BJ (cell line): ENCODE data around the gene CAMSAP2. TPM values are rescaled to one million over a fixed set of nuclear protein-coding genes. Genes with fewer than 3 reads are reported as not detected.

ENCODE experiments used
- CTCF ChIA-PET: fragments of 350-600 bp; formaldehyde crosslinking; extraction: SDS; loops from one replicate; lab custom pipeline; 2021; ENCODE audit warnings: antibody characterized with exemption, inconsistent platforms; lab: Yijun Ruan, JAX
- POLR2A ChIA-PET: fragments of 300-600 bp; sonication (Branson Sonifier 250); formaldehyde crosslinking; extraction: SDS; loops from one replicate; lab custom pipeline; 2021; ENCODE audit warnings: antibody characterized with exemption; lab: Charles Lee
- DNase-seq: peaks from one replicate; pipeline ENCODE4 v3.0.0-alpha.2; 2011; ENCODE audit warnings: low read depth
- H3K27me3 ChIP-seq: 2 replicates; pipeline ENCODE4 v1.6.0; 2011; ENCODE audit warnings: low read length; ENCODE audit not compliant: control insufficient read depth, insufficient read depth
- H3K36me3 ChIP-seq: 2 replicates; pipeline ENCODE4 v1.5.1; 2011; ENCODE audit warnings: low read length; ENCODE audit not compliant: control insufficient read depth, insufficient read depth
- H3K4me3 ChIP-seq: 2 replicates; pipeline ENCODE4 v1.5.1; 2011; ENCODE audit warnings: low read depth, mild to moderate bottlenecking, control low read depth, low read length
- polyA plus RNA-seq: library from polyadenylated mRNA; depleted of rRNA; stranded (reverse); fragments of >200 nt; gene quantifications from 2 replicates; pipeline ENCODE4 v1.2.3, GENCODE V29; 2011
- TF ChIP-seq, protein P1 (sequence below): IDR thresholded peaks from 2 replicates; pipeline ENCODE4 v1.5.1; 2011; ENCODE audit warnings: low read depth, mild to moderate bottlenecking, control low read depth, inconsistent platforms, low read length, moderate library complexity; ENCODE audit not compliant: insufficient read depth

The CAMSAP2 gene
- polyA plus RNA-seq, 1 experiment, result 7.5 TPM

DNA sequence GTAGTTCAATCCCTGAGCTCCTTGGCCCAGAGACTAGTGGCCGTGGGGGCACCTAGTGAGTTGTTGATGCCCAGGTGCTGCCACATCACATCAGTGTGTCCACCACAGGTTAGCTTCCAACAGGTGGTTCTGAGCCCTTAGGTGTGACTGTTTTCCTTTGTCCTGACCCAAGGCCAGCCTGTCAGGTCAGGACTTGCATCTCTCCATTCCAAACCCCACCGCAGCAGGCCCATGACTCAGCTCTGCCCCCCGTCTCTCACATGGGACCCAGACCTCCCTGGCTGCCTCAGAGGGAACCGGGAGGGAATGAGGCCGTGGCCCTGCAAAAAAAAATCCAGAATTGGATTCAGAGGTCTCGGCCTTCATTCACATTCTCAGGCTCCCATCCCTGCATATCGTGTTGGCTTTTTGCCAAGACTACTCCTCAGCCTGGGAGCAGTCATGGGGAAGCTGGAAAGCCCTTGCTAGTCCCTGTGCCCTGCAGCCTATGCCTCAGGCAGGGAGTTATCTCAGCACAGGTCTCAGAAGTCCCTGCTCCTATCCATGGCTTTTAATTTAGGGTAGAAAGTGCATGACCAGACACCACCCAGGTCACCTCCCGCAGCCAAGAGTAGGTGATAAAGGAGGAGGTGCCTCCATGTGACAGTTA, 163.2 kb downstream of the CAMSAP2 start:
- H3K36me3 ChIP-seq, result no peaks in the 10 kb centered on the region
- H3K27me3 ChIP-seq, result peaks cover 6% of the 10 kb centered on the region; the same call in 1 of the 2 replicates
- CTCF ChIA-PET, result no interaction called here
- POLR2A ChIA-PET, result no interaction called here
- no peak overlapping the region for H3K4me3 ChIP-seq
- DNase-seq, result no peak
- TF ChIP-seq, protein P1, sequence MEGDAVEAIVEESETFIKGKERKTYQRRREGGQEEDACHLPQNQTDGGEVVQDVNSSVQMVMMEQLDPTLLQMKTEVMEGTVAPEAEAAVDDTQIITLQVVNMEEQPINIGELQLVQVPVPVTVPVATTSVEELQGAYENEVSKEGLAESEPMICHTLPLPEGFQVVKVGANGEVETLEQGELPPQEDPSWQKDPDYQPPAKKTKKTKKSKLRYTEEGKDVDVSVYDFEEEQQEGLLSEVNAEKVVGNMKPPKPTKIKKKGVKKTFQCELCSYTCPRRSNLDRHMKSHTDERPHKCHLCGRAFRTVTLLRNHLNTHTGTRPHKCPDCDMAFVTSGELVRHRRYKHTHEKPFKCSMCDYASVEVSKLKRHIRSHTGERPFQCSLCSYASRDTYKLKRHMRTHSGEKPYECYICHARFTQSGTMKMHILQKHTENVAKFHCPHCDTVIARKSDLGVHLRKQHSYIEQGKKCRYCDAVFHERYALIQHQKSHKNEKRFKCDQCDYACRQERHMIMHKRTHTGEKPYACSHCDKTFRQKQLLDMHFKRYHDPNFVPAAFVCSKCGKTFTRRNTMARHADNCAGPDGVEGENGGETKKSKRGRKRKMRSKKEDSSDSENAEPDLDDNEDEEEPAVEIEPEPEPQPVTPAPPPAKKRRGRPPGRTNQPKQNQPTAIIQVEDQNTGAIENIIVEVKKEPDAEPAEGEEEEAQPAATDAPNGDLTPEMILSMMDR, result no peak

DNA sequence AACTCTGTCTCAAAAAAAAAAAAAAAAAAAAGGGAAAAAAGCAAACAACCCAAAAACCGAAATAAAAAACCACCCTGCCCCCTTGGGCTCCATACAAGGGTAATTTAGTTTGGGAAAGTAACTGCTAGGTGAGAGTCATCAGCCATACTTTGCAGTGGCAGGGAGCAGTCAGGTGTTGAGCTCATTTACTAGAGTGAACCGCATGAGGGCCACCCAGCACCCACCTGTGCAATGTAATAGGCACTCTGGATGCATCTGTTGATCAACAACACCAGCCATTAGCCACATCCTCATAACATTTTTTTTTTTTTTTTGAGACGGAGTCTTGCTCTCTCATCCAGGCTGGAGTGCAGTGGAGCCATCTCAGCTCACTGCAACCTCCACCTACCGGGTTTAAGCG, 165.1 kb downstream of the CAMSAP2 start:
- no peak overlapping the region for H3K4me3 ChIP-seq
- POLR2A ChIA-PET, result interaction anchor here (0.6 kb wide), 1 partner anchor 30 kb away, joined by 13 read pairs; no protein-coding TSS in a partner anchor
- DNase-seq, result no peak
- CTCF ChIA-PET, result interaction anchor here (1.0 kb wide), 1 partner anchor 10 kb away, joined by 3 read pairs; no protein-coding TSS in a partner anchor
- TF ChIP-seq, protein P1, result no peak
- peaks cover 3% of the 10 kb centered on the region; the same call in 1 of the 2 replicates for H3K27me3 ChIP-seq
- no peaks in the 10 kb centered on the region for H3K36me3 ChIP-seq

DNA sequence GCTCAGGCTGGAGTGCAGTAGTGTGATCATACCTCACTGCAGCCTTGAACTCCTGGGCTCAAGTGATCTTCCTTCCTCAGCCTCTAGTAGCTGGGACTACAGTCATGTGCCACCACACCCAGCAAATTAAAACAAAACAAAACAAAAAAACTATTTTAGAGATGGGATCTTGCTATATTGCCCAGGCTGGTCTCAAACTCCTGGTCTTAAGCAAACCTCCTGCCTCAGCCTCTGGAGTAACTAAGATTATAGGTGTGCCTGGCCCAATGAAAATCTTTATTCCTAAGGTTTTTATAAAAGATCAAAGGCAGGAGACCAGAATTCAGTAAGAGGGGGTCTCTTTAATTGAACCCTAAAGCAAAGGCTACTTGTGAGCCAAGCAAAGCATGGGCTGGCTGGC, 166.1 kb downstream of the CAMSAP2 start:
- H3K36me3 ChIP-seq, result no peaks in the 10 kb centered on the region
- no peak for DNase-seq
- peaks cover 4% of the 10 kb centered on the region; the same call in 1 of the 2 replicates for H3K27me3 ChIP-seq
- no peak overlapping the region for H3K4me3 ChIP-seq
- TF ChIP-seq, protein P1, result no peak
- CTCF ChIA-PET, result interaction anchor here (1.1 kb wide), 1 partner anchor 19 kb away, joined by 3 read pairs; no protein-coding TSS in a partner anchor
- POLR2A ChIA-PET, result no interaction called here

DNA sequence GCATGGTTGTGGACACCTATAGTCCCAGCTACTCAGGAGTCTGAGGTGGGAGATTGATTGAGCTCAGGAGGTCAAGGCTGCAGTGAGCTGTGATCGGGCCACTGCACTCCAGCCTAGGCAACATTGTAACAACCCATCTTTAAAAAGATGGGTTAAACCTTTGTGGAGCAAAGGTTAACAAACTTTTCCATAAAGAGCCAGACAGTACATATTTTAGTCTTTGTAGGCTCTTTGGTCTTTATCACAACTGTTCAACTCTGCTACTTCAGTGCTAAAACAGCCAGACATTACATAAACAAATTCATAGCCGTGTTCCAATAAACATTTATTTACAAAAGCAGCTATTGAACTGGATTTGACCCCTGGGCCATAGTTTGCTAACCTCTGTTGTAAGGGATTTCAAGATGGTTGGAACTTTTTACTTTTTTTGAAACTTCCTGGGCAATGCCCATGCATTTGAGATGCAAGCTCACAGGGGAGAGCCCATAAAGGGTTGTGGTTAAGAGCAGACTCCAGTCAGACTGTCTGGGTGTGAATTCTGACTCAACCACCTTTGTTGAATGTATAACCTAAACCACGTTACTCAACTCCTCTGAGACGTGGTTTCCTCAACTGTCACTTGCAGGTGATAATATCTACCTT, 166.8 kb downstream of the CAMSAP2 start:
- ChIA-PET POLR2A (no interaction called here), CTCF (interaction anchor here (0.9 to 1.1 kb wide), 3 partner anchors 10 to 18 kb away, joined by 3 to 4 read pairs (median 3); no protein-coding TSS in a partner anchor)
- TF ChIP-seq, protein P1, result no peak
- no peak for DNase-seq
- Histone ChIP-seq H3K36me3 (no peaks in the 10 kb centered on the region), H3K4me3 (no peak overlapping the region), H3K27me3 (peaks cover 3% of the 10 kb centered on the region; the same call in 1 of the 2 replicates)

DNA sequence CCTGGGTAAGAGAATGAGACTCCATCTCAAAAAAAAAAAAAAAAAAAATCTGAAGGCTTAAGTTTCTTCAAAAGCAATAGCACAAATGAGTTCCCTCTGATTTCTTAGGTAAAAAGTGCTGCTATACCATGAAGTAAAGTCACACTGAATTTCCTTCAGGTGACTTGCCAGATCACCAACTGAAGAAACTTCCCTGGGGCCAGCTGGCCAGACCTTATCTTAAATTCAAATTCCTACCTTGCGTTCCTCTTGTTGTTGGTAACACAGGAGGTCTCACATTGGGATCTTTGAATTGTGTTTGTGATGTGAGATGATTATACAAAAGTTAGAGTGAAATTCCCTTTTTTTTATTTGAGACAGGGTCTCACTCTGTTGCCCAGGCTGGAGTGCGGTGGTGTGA, 167.8 kb downstream of the CAMSAP2 start:
- no peaks in the 10 kb centered on the region for H3K36me3 ChIP-seq
- ChIA-PET CTCF (no interaction called here), POLR2A (no interaction called here)
- TF ChIP-seq, protein P1, result no peak
- peaks cover 3% of the 10 kb centered on the region; the same call in 1 of the 2 replicates for H3K27me3 ChIP-seq
- H3K4me3 ChIP-seq, result no peak overlapping the region
- DNase-seq, result no peak
